AG04449 (cell line): ENCODE results near the gene MRPS16.
A peak's percentile ranks its signal among the peaks of the same experiment; 100 is the strongest.

Experiments
- CTCF ChIA-PET: fragments of 350-600 bp; formaldehyde crosslinking; extraction: SDS; loops from one replicate; lab custom pipeline; 2021; ENCODE audit warnings: antibody characterized with exemption; lab: Yijun Ruan, JAX
- POLR2A ChIA-PET: fragments of 400-600, 350-600 bp; formaldehyde crosslinking; extraction: SDS; loops from one replicate; lab custom pipeline; 2020; ENCODE audit warnings: antibody characterized with exemption, inconsistent platforms; lab: Yijun Ruan, JAX
- DNase-seq: peaks from one replicate; pipeline ENCODE4 v3.0.0-alpha.2; 2010; ENCODE audit warnings: low read depth, low spot score
- H3K4me3 ChIP-seq: 2 replicates; pipeline ENCODE4 v1.5.1; 2011; ENCODE audit warnings: low read depth, mild to moderate bottlenecking, control low read depth, low read length
- CTCF ChIP-seq: IDR thresholded peaks from one replicate; pipeline ENCODE4 v1.5.1; 2011; ENCODE audit warnings: mild to moderate bottlenecking, moderate library complexity, low read length, control low read depth, inconsistent platforms; ENCODE audit not compliant: insufficient read depth; ENCODE audit errors: missing control alignments

Gene MRPS16

GRCh38 chr10:73252445-73253224, at the start of gene MRPS16:
Gene MRPS16, minus strand, starts transcription at chr10:73252644. Its CDS starts 162 bp downstream, at chr10:73252482.
- ChIA-PET CTCF (interaction anchor here (0.9 to 3.1 kb wide), 5 partner anchors 9 to 391 kb away, joined by 3 to 14 read pairs (median 4); no protein-coding TSS in a partner anchor), POLR2A (interaction anchor here (0.6 to 0.7 kb wide), 3 partner anchors 32 to 157 kb away, joined by 3 read pairs; no protein-coding TSS in a partner anchor)
- H3K4me3 ChIP-seq: peak within 1 kb of the TSS; percentile 93
- DNase-seq: peak; percentile 80
- no peak for TF ChIP-seq CTCF

- no peak overlapping the region for H3K4me3 ChIP-seq
- CTCF ChIA-PET: no interaction called here
- no peak for DNase-seq
- POLR2A ChIA-PET: no interaction called here
- TF ChIP-seq CTCF: no peak
Measured at GRCh38 chr10:73296946-73297345, 44.5 kb upstream of the MRPS16 start.

GRCh38 chr10:73293461-73293860, 41.0 kb upstream of the MRPS16 start:
- H3K4me3 ChIP-seq: no peak overlapping the region
- ChIA-PET CTCF (no interaction called here), POLR2A (no interaction called here)
- TF ChIP-seq CTCF: no peak
- DNase-seq: no peak

- TF ChIP-seq CTCF: no peak
- ChIA-PET CTCF (no interaction called here), POLR2A (no interaction called here)
- H3K4me3 ChIP-seq: no peak overlapping the region
- DNase-seq: no peak
Measured at GRCh38 chr10:73289958-73290357, 37.5 kb upstream of the MRPS16 start.

- CTCF ChIA-PET: no interaction called here
- no peak for DNase-seq
- POLR2A ChIA-PET: no interaction called here
- no peak overlapping the region for H3K4me3 ChIP-seq
- TF ChIP-seq CTCF: no peak
Measured at GRCh38 chr10:73287441-73287840, 35.0 kb upstream of the MRPS16 start.

GRCh38 chr10:73281097-73281496, 28.7 kb upstream of the MRPS16 start:
- no peak for TF ChIP-seq CTCF
- no peak for DNase-seq
- ChIA-PET POLR2A (no interaction called here), CTCF (interaction anchor here (1.0 kb wide), 1 partner anchor 17 kb away, joined by 5 read pairs; no protein-coding TSS in a partner anchor)
- H3K4me3 ChIP-seq: no peak overlapping the region
